SK-N-SH (cell line): Measurements from ENCODE around the gene PACSIN3.

Experiments used
- EZH2phosphoT487 ChIP-seq: fragments of 200-600 bp; sonication (generic); IDR thresholded peaks from 2 replicates; pipeline ENCODE4 v1.6.1; 2017; ENCODE audit warnings: low read depth, mixed run types, mild to moderate bottlenecking, antibody characterized with exemption, moderate library complexity, borderline replicate concordance
- FOXM1 ChIP-seq: IDR thresholded peaks from 2 replicates; pipeline ENCODE4 v1.4.0; 2012; ENCODE audit warnings: low read depth, mild to moderate bottlenecking
- RCOR1 ChIP-seq: fragments of 150-350 bp; IDR thresholded peaks from 2 replicates; pipeline ENCODE4 v1.6.1; 2017; ENCODE audit warnings: antibody characterized with exemption, low read length
- SIN3A ChIP-seq: IDR thresholded peaks from 2 replicates; pipeline ENCODE4 v1.6.1; 2012; ENCODE audit warnings: low read depth, mild to moderate bottlenecking, low read length, moderate library complexity, borderline replicate concordance
- TF ChIP-seq, protein P1 (sequence below): IDR thresholded peaks from 2 replicates; pipeline ENCODE4 v1.6.1; 2012; ENCODE audit warnings: mild to moderate bottlenecking, low read depth, low read length, moderate library complexity
- TF ChIP-seq, protein P2 (sequence below): fragments of 200-600 bp; sonication (generic); IDR thresholded peaks from 2 replicates; pipeline ENCODE4 v1.6.1; 2017; ENCODE audit warnings: antibody characterized with exemption, mild to moderate bottlenecking, moderate library complexity
- TF ChIP-seq, protein P3 (sequence below): IDR thresholded peaks from 2 replicates; pipeline ENCODE4 v1.4.0; 2012; ENCODE audit warnings: low read depth

DNA sequence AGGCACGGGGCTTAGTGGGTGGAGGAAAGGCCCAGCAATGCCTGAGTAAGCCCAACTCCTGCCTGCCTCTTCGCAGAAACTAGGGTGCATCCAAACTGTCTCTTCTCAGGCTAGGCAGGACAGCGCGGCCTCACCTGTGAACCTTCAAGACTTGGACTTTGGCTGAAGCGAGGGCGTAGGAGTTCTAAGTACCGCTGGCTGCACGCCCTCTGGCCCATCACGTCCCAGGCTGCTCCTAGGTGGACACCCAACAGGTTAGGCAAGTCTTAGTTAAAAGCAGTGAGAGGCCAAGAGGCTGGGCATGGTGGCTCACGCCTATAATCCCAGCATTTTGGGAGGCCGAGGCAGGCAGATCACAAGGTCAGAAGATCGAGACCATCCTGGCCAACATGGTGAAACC lies 26.7 kb upstream of the PACSIN3 start:
- TF ChIP-seq, protein P1, sequence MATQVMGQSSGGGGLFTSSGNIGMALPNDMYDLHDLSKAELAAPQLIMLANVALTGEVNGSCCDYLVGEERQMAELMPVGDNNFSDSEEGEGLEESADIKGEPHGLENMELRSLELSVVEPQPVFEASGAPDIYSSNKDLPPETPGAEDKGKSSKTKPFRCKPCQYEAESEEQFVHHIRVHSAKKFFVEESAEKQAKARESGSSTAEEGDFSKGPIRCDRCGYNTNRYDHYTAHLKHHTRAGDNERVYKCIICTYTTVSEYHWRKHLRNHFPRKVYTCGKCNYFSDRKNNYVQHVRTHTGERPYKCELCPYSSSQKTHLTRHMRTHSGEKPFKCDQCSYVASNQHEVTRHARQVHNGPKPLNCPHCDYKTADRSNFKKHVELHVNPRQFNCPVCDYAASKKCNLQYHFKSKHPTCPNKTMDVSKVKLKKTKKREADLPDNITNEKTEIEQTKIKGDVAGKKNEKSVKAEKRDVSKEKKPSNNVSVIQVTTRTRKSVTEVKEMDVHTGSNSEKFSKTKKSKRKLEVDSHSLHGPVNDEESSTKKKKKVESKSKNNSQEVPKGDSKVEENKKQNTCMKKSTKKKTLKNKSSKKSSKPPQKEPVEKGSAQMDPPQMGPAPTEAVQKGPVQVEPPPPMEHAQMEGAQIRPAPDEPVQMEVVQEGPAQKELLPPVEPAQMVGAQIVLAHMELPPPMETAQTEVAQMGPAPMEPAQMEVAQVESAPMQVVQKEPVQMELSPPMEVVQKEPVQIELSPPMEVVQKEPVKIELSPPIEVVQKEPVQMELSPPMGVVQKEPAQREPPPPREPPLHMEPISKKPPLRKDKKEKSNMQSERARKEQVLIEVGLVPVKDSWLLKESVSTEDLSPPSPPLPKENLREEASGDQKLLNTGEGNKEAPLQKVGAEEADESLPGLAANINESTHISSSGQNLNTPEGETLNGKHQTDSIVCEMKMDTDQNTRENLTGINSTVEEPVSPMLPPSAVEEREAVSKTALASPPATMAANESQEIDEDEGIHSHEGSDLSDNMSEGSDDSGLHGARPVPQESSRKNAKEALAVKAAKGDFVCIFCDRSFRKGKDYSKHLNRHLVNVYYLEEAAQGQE, result no peak
- TF ChIP-seq RCOR1 (no peak), SIN3A (no peak), EZH2phosphoT487 (no peak), FOXM1 (no peak)
- TF ChIP-seq, protein P2, sequence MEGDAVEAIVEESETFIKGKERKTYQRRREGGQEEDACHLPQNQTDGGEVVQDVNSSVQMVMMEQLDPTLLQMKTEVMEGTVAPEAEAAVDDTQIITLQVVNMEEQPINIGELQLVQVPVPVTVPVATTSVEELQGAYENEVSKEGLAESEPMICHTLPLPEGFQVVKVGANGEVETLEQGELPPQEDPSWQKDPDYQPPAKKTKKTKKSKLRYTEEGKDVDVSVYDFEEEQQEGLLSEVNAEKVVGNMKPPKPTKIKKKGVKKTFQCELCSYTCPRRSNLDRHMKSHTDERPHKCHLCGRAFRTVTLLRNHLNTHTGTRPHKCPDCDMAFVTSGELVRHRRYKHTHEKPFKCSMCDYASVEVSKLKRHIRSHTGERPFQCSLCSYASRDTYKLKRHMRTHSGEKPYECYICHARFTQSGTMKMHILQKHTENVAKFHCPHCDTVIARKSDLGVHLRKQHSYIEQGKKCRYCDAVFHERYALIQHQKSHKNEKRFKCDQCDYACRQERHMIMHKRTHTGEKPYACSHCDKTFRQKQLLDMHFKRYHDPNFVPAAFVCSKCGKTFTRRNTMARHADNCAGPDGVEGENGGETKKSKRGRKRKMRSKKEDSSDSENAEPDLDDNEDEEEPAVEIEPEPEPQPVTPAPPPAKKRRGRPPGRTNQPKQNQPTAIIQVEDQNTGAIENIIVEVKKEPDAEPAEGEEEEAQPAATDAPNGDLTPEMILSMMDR, result no peak
- TF ChIP-seq, protein P3, sequence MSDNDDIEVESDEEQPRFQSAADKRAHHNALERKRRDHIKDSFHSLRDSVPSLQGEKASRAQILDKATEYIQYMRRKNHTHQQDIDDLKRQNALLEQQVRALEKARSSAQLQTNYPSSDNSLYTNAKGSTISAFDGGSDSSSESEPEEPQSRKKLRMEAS, result no peak
